GM12878 (cell line): ENCODE data around the gene ODF2L.

ENCODE experiments used
- IRF4 ChIP-seq: IDR thresholded peaks from 2 replicates; pipeline ENCODE4 v1.6.1; 2011; ENCODE audit warnings: low read depth, low read length
- NR2C1 ChIP-seq: fragments of 450-650 bp; IDR thresholded peaks from 2 replicates; pipeline ENCODE4 v1.6.1; 2017; ENCODE audit warnings: antibody characterized with exemption, mild to moderate bottlenecking, moderate library complexity
- TF ChIP-seq, protein P1 (sequence below), 3 experiments: IDR thresholded peaks in 2 of 3; conservative IDR thresholded peaks in 1 of 3; 2 replicates each; pipeline ENCODE4 v1.5.1; 2011; ENCODE audit warnings: low read depth in 3 of 3, low read length in 3 of 3, mild to moderate bottlenecking in 3 of 3, control low read depth in 2 of 3, moderate library complexity in 2 of 3, inconsistent platforms in 1 of 3, mixed read lengths in 1 of 3; ENCODE audit not compliant: control insufficient read depth in 2 of 3, insufficient read depth in 1 of 3; ENCODE audit errors: extremely low read depth in 1 of 3
- TF ChIP-seq, protein P2 (sequence below): IDR thresholded peaks from 2 replicates; pipeline ENCODE4 v1.6.1; 2012; ENCODE audit warnings: low read depth, low read length, improper control_type of control experiment
- TF ChIP-seq, protein P3 (sequence below): fragments of 450-650 bp; IDR thresholded peaks from 2 replicates; pipeline ENCODE4 v1.6.1; 2017; ENCODE audit warnings: mild to moderate bottlenecking, moderate library complexity

- TF ChIP-seq, protein P1, sequence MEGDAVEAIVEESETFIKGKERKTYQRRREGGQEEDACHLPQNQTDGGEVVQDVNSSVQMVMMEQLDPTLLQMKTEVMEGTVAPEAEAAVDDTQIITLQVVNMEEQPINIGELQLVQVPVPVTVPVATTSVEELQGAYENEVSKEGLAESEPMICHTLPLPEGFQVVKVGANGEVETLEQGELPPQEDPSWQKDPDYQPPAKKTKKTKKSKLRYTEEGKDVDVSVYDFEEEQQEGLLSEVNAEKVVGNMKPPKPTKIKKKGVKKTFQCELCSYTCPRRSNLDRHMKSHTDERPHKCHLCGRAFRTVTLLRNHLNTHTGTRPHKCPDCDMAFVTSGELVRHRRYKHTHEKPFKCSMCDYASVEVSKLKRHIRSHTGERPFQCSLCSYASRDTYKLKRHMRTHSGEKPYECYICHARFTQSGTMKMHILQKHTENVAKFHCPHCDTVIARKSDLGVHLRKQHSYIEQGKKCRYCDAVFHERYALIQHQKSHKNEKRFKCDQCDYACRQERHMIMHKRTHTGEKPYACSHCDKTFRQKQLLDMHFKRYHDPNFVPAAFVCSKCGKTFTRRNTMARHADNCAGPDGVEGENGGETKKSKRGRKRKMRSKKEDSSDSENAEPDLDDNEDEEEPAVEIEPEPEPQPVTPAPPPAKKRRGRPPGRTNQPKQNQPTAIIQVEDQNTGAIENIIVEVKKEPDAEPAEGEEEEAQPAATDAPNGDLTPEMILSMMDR (IDR thresholded peaks at IDR 0.05 in 2 of 3, conservative IDR thresholded peaks at IDR 0.05 in 1 of 3; ENCODE audit: control insufficient read depth in 2 of 3, extremely low read depth in 1 of 3, insufficient read depth in 1 of 3, low read depth in 3 of 3, low read length in 3 of 3), result no peak
- no peak for TF ChIP-seq NR2C1
- TF ChIP-seq, protein P2, sequence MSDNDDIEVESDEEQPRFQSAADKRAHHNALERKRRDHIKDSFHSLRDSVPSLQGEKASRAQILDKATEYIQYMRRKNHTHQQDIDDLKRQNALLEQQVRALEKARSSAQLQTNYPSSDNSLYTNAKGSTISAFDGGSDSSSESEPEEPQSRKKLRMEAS, result no peak
- no peak for TF ChIP-seq IRF4
- TF ChIP-seq, protein P3, sequence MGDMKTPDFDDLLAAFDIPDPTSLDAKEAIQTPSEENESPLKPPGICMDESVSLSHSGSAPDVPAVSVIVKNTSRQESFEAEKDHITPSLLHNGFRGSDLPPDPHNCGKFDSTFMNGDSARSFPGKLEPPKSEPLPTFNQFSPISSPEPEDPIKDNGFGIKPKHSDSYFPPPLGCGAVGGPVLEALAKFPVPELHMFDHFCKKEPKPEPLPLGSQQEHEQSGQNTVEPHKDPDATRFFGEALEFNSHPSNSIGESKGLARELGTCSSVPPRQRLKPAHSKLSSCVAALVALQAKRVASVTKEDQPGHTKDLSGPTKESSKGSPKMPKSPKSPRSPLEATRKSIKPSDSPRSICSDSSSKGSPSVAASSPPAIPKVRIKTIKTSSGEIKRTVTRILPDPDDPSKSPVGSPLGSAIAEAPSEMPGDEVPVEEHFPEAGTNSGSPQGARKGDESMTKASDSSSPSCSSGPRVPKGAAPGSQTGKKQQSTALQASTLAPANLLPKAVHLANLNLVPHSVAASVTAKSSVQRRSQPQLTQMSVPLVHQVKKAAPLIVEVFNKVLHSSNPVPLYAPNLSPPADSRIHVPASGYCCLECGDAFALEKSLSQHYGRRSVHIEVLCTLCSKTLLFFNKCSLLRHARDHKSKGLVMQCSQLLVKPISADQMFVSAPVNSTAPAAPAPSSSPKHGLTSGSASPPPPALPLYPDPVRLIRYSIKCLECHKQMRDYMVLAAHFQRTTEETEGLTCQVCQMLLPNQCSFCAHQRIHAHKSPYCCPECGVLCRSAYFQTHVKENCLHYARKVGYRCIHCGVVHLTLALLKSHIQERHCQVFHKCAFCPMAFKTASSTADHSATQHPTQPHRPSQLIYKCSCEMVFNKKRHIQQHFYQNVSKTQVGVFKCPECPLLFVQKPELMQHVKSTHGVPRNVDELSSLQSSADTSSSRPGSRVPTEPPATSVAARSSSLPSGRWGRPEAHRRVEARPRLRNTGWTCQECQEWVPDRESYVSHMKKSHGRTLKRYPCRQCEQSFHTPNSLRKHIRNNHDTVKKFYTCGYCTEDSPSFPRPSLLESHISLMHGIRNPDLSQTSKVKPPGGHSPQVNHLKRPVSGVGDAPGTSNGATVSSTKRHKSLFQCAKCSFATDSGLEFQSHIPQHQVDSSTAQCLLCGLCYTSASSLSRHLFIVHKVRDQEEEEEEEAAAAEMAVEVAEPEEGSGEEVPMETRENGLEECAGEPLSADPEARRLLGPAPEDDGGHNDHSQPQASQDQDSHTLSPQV, result no peak
Measured at GRCh38 chr1:86421601-86422280, 25.6 kb upstream of the ODF2L start.
